Pancreas (tissue), 8 donors: ENCODE results near the gene POLR3E. TPM values are rescaled to one million over a fixed set of nuclear protein-coding genes. Genes with fewer than 3 reads are reported as not detected.

Source experiments
- polyA plus RNA-seq, 2 donors: library from polyadenylated mRNA; stranded (reverse); fragments of 200-250 nt; gene quantifications; one replicate each; pipeline ENCODE4 v1.2.3, GENCODE V29; 2013
- total RNA-seq, 6 donors: library from RNA; stranded (reverse); fragmentation: NEBNext Ultra II Directional in 4 of 6; extraction: Animal tissue kit (Norgen Biotek cat#: 25700) in 4 of 6; gene quantifications; one replicate each; pipeline versions ENCODE4 v1.2.1 to v1.2.4, GENCODE V29; 2021 to 2023
- donor health status: healthy with polysubstance abuse.
- donor health status: DM: no; HTN: no; CAD: no; lungs with moderate emphysema.
- donor health status: DM: no; HTN: no; CAD: no.
- donor health status: Bipolar disorder and iron deficiency.
- donor health status: DM: yes; HTN: yes; CAD: no.
- donor health status: DM: no; HTN: no; CAD: no.
- donor health status: DM: no; HTN: no; CAD: no.
- donor health status: DM: yes; HTN: yes; CAD: no.

The POLR3E gene
- total and polyA plus RNA-seq, 8 donors: 26.3 to 38.3 (median 30.5) TPM

Other genes with a start within 250 kb of the POLR3E start
- gene VWA3A, start 204.9 kb upstream of the POLR3E start, total RNA-seq: under 1 TPM in 3 of 6 donors, not detected in 3; 0.06 to 0.24 (median 0.09) TPM
- gene VWA3A, start 204.9 kb upstream of the POLR3E start, polyA plus RNA-seq: under 1 TPM; 0.09 to 0.11 TPM
- gene SDR42E2, start 134.9 kb upstream of the POLR3E start, total RNA-seq: not detected
- under 1 TPM in 1 of 2 donors, not detected in 1; 0.07 TPM for gene SDR42E2, start 134.9 kb upstream of the POLR3E start, polyA plus RNA-seq
- 10 to 100 TPM; 15.0 to 21.1 (median 18.2) TPM for gene EEF2K, start 91.1 kb upstream of the POLR3E start, total RNA-seq
- gene EEF2K, start 91.1 kb upstream of the POLR3E start, polyA plus RNA-seq: 1 to 10 TPM; 6.1 to 9.2 TPM
- gene CDR2, start 77.2 kb downstream of the POLR3E start, total RNA-seq: 10 to 100 TPM in 2 of 6 donors, 1 to 10 TPM in 4; 8.3 to 15.5 (median 9.2) TPM
- 1 to 10 TPM; 7.9 to 9.3 TPM for gene CDR2, start 77.2 kb downstream of the POLR3E start, polyA plus RNA-seq
- 100 to 1,000 TPM in 1 of 6 donors, 10 to 100 TPM in 5; 40.6 to 102 (median 59.6) TPM for gene NPIPB5, start 213.5 kb downstream of the POLR3E start, total RNA-seq
- 100 to 1,000 TPM; 105 to 122 TPM for gene NPIPB5, start 213.5 kb downstream of the POLR3E start, polyA plus RNA-seq